ENCODE measurements around the gene CRISP3.

CRISP3 gene

DNA sequence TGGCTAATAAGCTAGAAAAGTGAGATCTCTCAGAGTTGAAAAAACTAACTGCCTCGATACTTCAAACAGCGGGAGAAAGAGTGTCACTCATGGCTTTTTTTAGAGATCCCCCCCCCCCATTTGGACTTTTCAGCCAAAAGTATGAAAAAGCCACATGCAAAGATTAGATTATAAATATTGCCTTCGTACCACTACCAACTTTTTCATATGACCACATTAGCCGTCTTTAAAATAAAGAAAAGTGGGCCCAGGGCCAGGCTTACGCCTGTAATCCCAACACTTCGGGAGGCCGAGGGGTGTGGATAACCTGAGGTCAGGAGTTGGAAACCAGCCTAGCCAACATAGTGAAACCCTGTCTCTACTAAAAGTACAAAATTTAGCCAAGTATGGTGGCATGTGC is 38.5 kb upstream of the CRISP3 start:
- no peaks in the 10 kb centered on the region for H3K4me1 ChIP-seq (ENCODE audit: control insufficient read depth, insufficient read depth, low read length)
- H3K27ac ChIP-seq (ENCODE audit: extremely low read depth, low read depth, low read length) = no peak overlapping the region
- H3K9me3 ChIP-seq (ENCODE audit: control insufficient read depth, insufficient read depth, low read depth, low read length) = no peaks in the 10 kb centered on the region
- CTCF ChIA-PET = no interaction called here
- H3K4me3 ChIP-seq (ENCODE audit: low read depth, low read length) = no peak overlapping the region
- H3K36me3 ChIP-seq (ENCODE audit: control insufficient read depth in 2 of 2, insufficient read depth in 1 of 2, low read length in 2 of 2) = no peaks in the 10 kb centered on the region
- no peak for TF ChIP-seq ZNF133 (tag by site-specific recombination; IDR thresholded peaks at IDR 0.05)
- TF ChIP-seq ZNF747 (tag by site-specific recombination; IDR thresholded peaks at IDR 0.05) = no peak
- TF ChIP-seq ZNF132 (tag by site-specific recombination; IDR thresholded peaks at IDR 0.05; ENCODE audit: borderline replicate concordance) = no peak
- TF ChIP-seq ZNF677 (tag by site-specific recombination; IDR thresholded peaks at IDR 0.05) = no peak
- no peak for TF ChIP-seq ZNF792 (tag by site-specific recombination; IDR thresholded peaks at IDR 0.05)
- no peak for TF ChIP-seq ZNF184 (tag by site-specific recombination; IDR thresholded peaks at IDR 0.05)
- TF ChIP-seq ZNF654 (tag by site-specific recombination; IDR thresholded peaks at IDR 0.05; ENCODE audit: low read depth) = no peak
- TF ChIP-seq ZNF610 (tag by site-specific recombination; IDR thresholded peaks at IDR 0.05; ENCODE audit: borderline replicate concordance) = no peak
- TF ChIP-seq, protein P1, sequence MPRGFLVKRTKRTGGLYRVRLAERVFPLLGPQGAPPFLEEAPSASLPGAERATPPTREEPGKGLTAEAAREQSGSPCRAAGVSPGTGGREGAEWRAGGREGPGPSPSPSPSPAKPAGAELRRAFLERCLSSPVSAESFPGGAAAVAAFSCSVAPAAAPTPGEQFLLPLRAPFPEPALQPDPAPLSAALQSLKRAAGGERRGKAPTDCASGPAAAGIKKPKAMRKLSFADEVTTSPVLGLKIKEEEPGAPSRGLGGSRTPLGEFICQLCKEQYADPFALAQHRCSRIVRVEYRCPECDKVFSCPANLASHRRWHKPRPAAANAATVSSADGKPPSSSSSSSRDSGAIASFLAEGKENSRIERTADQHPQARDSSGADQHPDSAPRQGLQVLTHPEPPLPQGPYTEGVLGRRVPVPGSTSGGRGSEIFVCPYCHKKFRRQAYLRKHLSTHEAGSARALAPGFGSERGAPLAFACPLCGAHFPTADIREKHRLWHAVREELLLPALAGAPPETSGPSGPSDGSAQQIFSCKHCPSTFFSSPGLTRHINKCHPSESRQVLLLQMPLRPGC (tag by site-specific recombination; IDR thresholded peaks at IDR 0.05) = no peak
- no peak for TF ChIP-seq ZNF530 (tag by site-specific recombination; IDR thresholded peaks at IDR 0.05; ENCODE audit: low read depth)
- no peak for TF ChIP-seq ZNF10 (tag by site-specific recombination; IDR thresholded peaks at IDR 0.05)
- TF ChIP-seq ZNF202 (tag by site-specific recombination; IDR thresholded peaks at IDR 0.05; ENCODE audit: borderline replicate concordance) = no peak
- TF ChIP-seq ZNF391 (tag by site-specific recombination; IDR thresholded peaks at IDR 0.05; ENCODE audit: borderline replicate concordance, low read depth) = no peak
- POLR2A ChIA-PET = no interaction called here

- no peak for TF ChIP-seq ZNF350 (tag by site-specific recombination; IDR thresholded peaks at IDR 0.05)
- TF ChIP-seq, protein P2, sequence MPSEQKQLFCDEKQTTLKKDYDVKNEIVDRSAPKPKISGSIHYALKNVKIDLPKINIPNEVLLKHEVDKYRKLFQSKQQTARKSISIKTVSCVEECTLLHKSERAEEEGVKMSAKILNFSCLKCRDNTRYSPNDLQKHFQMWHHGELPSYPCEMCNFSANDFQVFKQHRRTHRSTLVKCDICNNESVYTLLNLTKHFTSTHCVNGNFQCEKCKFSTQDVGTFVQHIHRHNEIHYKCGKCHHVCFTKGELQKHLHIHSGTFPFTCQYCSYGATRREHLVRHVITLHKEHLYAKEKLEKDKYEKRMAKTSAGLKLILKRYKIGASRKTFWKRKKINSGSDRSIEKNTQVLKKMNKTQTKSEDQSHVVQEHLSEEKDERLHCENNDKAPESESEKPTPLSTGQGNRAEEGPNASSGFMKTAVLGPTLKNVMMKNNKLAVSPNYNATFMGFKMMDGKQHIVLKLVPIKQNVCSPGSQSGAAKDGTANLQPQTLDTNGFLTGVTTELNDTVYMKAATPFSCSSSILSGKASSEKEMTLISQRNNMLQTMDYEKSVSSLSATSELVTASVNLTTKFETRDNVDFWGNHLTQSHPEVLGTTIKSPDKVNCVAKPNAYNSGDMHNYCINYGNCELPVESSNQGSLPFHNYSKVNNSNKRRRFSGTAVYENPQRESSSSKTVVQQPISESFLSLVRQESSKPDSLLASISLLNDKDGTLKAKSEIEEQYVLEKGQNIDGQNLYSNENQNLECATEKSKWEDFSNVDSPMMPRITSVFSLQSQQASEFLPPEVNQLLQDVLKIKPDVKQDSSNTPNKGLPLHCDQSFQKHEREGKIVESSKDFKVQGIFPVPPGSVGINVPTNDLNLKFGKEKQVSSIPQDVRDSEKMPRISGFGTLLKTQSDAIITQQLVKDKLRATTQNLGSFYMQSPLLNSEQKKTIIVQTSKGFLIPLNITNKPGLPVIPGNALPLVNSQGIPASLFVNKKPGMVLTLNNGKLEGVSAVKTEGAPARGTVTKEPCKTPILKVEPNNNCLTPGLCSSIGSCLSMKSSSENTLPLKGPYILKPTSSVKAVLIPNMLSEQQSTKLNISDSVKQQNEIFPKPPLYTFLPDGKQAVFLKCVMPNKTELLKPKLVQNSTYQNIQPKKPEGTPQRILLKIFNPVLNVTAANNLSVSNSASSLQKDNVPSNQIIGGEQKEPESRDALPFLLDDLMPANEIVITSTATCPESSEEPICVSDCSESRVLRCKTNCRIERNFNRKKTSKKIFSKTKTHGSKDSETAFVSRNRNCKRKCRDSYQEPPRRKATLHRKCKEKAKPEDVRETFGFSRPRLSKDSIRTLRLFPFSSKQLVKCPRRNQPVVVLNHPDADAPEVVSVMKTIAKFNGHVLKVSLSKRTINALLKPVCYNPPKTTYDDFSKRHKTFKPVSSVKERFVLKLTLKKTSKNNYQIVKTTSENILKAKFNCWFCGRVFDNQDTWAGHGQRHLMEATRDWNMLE (tag by site-specific recombination; conservative IDR thresholded peaks at IDR 0.05; ENCODE audit: low read depth) = no peak
- ChIA-PET POLR2A (no interaction called here), CTCF (no interaction called here)
- H3K27ac ChIP-seq (ENCODE audit: extremely low read depth, low read depth, low read length) = no peak overlapping the region
- no peaks in the 10 kb centered on the region for H3K36me3 ChIP-seq (ENCODE audit: control insufficient read depth in 2 of 2, insufficient read depth in 1 of 2, low read length in 2 of 2)
- H3K4me1 ChIP-seq (ENCODE audit: control insufficient read depth, insufficient read depth, low read length) = no peaks in the 10 kb centered on the region
- no peak overlapping the region for H3K4me3 ChIP-seq (ENCODE audit: low read depth, low read length)
- H3K9me3 ChIP-seq (ENCODE audit: control insufficient read depth, insufficient read depth, low read depth, low read length) = no peaks in the 10 kb centered on the region
These were observed 38.1 kb upstream of the CRISP3 start for GRCh38 chr6:49782293-49782692.

DNA sequence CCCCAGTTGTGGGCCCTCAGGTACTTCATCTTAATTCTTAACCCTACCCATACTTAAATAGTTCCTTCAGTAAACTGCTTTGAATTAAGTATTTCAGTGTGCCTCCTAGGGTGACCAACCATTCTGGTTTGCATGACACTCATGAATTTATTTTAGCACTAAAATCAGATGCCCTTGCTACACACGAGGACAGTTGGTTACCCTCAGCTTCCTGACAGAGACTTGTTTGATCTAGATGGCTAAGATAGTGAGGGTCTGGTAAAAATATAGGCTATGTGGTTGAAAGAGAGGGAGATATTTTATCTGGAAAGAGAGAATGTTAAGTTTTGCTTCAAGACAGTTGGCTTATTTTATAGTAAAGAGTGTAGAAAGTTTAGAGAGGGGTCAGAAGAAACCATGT is 32.3 kb upstream of the CRISP3 start:
- Histone ChIP-seq H3K36me3 (ENCODE audit: control insufficient read depth in 2 of 2, insufficient read depth in 1 of 2, low read length in 2 of 2) (no peaks in the 10 kb centered on the region), H3K9me3 (ENCODE audit: control insufficient read depth, insufficient read depth, low read depth, low read length) (no peaks in the 10 kb centered on the region), H3K27ac (ENCODE audit: extremely low read depth, low read depth, low read length) (no peak overlapping the region), H3K4me3 (ENCODE audit: low read depth, low read length) (no peak overlapping the region), H3K4me1 (ENCODE audit: control insufficient read depth, insufficient read depth, low read length) (no peaks in the 10 kb centered on the region)
- no peak for TF ChIP-seq ZNF132 (tag by site-specific recombination; IDR thresholded peaks at IDR 0.05; ENCODE audit: borderline replicate concordance)
- POLR2A ChIA-PET = no interaction called here
- CTCF ChIA-PET = no interaction called here

Measured in HEK293 (cell line).